Thyroid gland (tissue), 4 donors: Measurements from ENCODE around the gene ADARB2.

Source experiments
- CTCF ChIP-seq, 6 experiments: fragments of 200-600 bp in 3 of 6; fragments of 450-650 bp in 3 of 6; sonication (generic) in 3 of 6; IDR thresholded peaks; one replicate each; pipeline ENCODE4 v1.5.1; 2016 to 2019; ENCODE audit warnings: antibody characterized with exemption in 6 of 6, mild to moderate bottlenecking in 2 of 6, inconsistent platforms in 1 of 6, moderate library complexity in 1 of 6
- POLR2A ChIP-seq, 2 donors: fragments of 450-650 bp; IDR thresholded peaks; one replicate each; pipeline ENCODE4 v1.6.1; 2017; ENCODE audit warnings: antibody characterized with exemption in 2 of 2, mild to moderate bottlenecking in 2 of 2, moderate library complexity in 1 of 2

DNA sequence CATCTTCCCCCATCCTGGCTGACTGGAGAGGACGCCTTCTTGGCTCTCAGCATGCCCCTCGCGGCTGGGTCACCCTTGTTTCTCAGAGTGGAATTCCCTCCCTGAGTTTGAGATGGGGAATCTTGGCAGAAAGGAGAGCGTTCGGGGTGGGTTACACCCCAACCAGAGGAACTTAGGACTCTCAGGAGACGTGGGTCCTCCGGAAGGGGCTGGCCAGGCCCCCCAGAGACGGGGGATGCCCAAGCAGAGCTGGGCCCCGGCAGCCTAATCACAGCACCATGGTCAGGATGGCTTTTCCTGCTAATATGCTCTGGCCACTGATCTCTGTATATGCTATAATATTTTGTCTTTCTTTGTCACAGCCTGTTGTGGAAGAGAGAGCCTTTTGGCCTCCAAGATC, 466.8 kb downstream of the ADARB2 start:
- TF ChIP-seq POLR2A (IDR thresholded peaks at IDR 0.05), result no peak
- TF ChIP-seq CTCF (IDR thresholded peaks at IDR 0.05), result no peak
